Spleen (tissue), 11 donors: Measurements from ENCODE around the gene NT5C. TPM values are rescaled to one million over a fixed set of nuclear protein-coding genes. Genes with fewer than 3 reads are reported as not detected.

Experiments used
- DNase-seq: peaks from one replicate; pipeline ENCODE4 v3.0.0-alpha.2; 2020
- H3K27ac ChIP-seq, 8 donors: fragments of 200-600 bp; sonication (generic) in 7 of 8; 1 replicate in 4 of 8; 2 replicates in 4 of 8; pipeline versions ENCODE4 v1.5.0 to v1.8.0; 2016 to 2021; ENCODE audit warnings: inconsistent platforms in 4 of 8, mild to moderate bottlenecking in 4 of 8, moderate library complexity in 1 of 8
- H3K27me3 ChIP-seq, 7 donors: fragments of 200-600 bp; sonication (generic) in 6 of 7; replicated peaks in 1 of 7; 1 replicate in 4 of 7; 2 replicates in 3 of 7; pipeline versions ENCODE4 v1.5.0 to v1.8.0; 2016 to 2021; ENCODE audit warnings: inconsistent platforms in 3 of 7, mild to moderate bottlenecking in 1 of 7
- H3K36me3 ChIP-seq, 6 donors: fragments of 200-600 bp; sonication (generic) in 5 of 6; 1 replicate in 4 of 6; 2 replicates in 2 of 6; pipeline versions ENCODE4 v1.5.0 to v1.8.0; 2016 to 2021; ENCODE audit warnings: inconsistent platforms in 2 of 6
- H3K4me1 ChIP-seq, 6 donors: fragments of 200-600 bp; sonication (generic) in 5 of 6; 1 replicate in 3 of 6; 2 replicates in 3 of 6; pipeline versions ENCODE4 v1.5.0 to v1.8.0; 2016 to 2021; ENCODE audit warnings: inconsistent platforms in 3 of 6
- H3K4me3 ChIP-seq, 8 donors: fragments of 200-600 bp; sonication (generic) in 7 of 8; 1 replicate in 4 of 8; 2 replicates in 4 of 8; pipeline versions ENCODE4 v1.5.0 to v1.8.0; 2016 to 2021; ENCODE audit warnings: inconsistent platforms in 4 of 8, mild to moderate bottlenecking in 4 of 8, moderate library complexity in 2 of 8
- H3K9me3 ChIP-seq, 8 donors: fragments of 200-600 bp; sonication (generic) in 7 of 8; 1 replicate in 4 of 8; 2 replicates in 4 of 8; pipeline versions ENCODE4 v1.5.0 to v1.8.0; 2016 to 2021; ENCODE audit warnings: inconsistent platforms in 4 of 8
- POLR2A ChIP-seq, 3 donors: fragments of 450-650 bp; IDR thresholded peaks; one replicate each; pipeline ENCODE4 v1.5.1; 2017; ENCODE audit warnings: antibody characterized with exemption in 3 of 3, mild to moderate bottlenecking in 1 of 3
- POLR2AphosphoS5 ChIP-seq, 3 donors: sonication (generic); formaldehyde crosslinking; IDR thresholded peaks; one replicate each; pipeline ENCODE4 v1.5.1; 2017; ENCODE audit warnings: antibody characterized with exemption in 3 of 3
- WGBS, 5 donors: extraction: QIAGEN DNeasy Blood & Tissue Kit in 3 of 5; methylation state at CpG; one replicate each; pipeline versions ENCODE4 v1.1.5 to v1.1.7; 2013 to 2018; 5-methylcytosine and 5-hydroxymethylcytosine counted together
- intact Hi-C: fragments of 100-400 bp; cut with DNase I; formaldehyde crosslinking; loops from one replicate; pipeline ENCODE4 v1.15.0; 2023; ENCODE audit warnings: low total_unique reads
- polyA plus RNA-seq, 3 donors: library from polyadenylated mRNA; stranded (reverse); fragments of 200-250 nt; gene quantifications; one replicate each; pipeline ENCODE4 v1.2.1, GENCODE V29; 2013
- total RNA-seq, 7 donors: library from RNA; depleted of rRNA in 3 of 7; stranded (reverse); fragments of >200 nt in 3 of 7; fragmentation: NEBNext Ultra II Directional in 4 of 7; extraction: Animal tissue kit (Norgen Biotek cat#: 25700) in 4 of 7; gene quantifications; one replicate each; pipeline versions ENCODE4 v1.1.0 to v1.2.1, GENCODE V29; 2016 to 2021
- TF ChIP-seq, protein P1 (sequence below), 11 experiments: fragments of 200-600 bp in 7 of 11; fragments of 450-650 bp in 4 of 11; sonication (generic) in 4 of 11; IDR thresholded peaks in 8 of 11; conservative IDR thresholded peaks in 3 of 11; 1 replicate in 7 of 11; 2 replicates in 4 of 11; pipeline versions ENCODE4 v1.4.0 to v1.8.0; 2016 to 2021; ENCODE audit warnings: antibody characterized with exemption in 11 of 11, inconsistent platforms in 4 of 11, mild to moderate bottlenecking in 1 of 11
- donor health status: healthy with polysubstance abuse.
- donor health status: DM: no; HTN: no; CAD: no; lungs with moderate emphysema.
- donor health status: DM: no; HTN: no; CAD: no.
- donor health status: Bipolar disorder and iron deficiency.
- donor health status: healthy.
- donor health status: DM: no; HTN: no; CAD: no.
- donor health status: DM: yes; HTN: yes; CAD: no.

NT5C gene
- total and polyA plus RNA-seq, 10 donors: 48.2 to 145 (median 65.8) TPM

DNA sequence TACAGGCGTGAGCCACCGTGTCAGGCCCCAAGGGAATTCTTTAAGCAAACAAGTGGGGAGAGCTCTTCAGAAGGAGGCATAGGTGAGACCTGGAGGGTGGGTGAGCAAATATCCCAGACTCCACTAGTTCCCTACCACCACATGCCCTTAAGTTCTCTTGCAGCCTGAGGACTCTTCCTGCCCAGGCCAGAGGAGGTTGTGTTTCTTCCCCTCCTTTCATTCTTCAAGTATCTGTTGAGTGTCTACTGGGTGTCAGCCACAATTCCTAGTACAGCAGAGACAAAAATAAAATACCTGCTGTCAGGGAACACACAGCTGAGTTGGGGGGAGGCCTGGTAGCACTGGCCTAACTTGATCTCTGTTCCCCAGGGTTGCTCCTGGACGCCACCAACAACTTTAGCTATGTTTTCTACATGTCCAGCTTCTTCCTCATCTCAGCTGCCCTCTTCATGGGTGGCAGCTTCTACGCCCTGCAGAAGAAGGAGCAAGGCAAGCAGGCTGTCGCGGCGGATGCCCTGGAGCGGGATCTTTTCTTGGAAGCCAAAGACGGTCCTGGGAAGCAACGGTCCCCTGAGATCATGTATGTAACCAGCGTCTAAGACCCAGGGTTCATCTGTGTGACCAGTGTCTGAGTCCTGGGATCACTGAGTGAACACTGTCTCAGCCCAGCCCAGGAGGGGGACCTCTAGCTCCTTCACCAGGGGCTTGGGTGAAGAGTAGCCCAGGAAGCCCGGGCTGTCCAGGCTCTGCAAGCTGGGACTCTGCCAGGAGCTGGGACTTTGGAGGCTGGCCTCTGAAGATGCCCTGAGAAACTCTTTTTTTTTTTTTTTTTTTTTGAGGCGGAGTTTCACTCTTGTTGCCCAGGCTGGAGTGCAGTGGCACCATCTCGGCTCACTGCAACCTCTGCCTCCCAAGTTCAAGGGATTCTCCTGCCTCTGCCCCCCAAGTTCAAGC is 27.7 kb downstream of the NT5C start:
- H3K27me3 ChIP-seq: no peaks in the 10 kb centered on the region
- 89 to 97% (median 93%) methylated on average over 13 to 14 of the region's 14 CpGs for WGBS, 5 donors
- no peak overlapping the region for H3K27ac ChIP-seq
- H3K36me3 ChIP-seq: peaks cover 0 to 47% (median 10%) of the 10 kb centered on the region in 6 donors
- intact Hi-C loops: no loop called here
- no peak for DNase-seq
- H3K4me1 ChIP-seq: peaks cover 3 to 28% (median 9%) of the 10 kb centered on the region in 6 donors
- TF ChIP-seq, protein P1, sequence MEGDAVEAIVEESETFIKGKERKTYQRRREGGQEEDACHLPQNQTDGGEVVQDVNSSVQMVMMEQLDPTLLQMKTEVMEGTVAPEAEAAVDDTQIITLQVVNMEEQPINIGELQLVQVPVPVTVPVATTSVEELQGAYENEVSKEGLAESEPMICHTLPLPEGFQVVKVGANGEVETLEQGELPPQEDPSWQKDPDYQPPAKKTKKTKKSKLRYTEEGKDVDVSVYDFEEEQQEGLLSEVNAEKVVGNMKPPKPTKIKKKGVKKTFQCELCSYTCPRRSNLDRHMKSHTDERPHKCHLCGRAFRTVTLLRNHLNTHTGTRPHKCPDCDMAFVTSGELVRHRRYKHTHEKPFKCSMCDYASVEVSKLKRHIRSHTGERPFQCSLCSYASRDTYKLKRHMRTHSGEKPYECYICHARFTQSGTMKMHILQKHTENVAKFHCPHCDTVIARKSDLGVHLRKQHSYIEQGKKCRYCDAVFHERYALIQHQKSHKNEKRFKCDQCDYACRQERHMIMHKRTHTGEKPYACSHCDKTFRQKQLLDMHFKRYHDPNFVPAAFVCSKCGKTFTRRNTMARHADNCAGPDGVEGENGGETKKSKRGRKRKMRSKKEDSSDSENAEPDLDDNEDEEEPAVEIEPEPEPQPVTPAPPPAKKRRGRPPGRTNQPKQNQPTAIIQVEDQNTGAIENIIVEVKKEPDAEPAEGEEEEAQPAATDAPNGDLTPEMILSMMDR (IDR thresholded peaks at IDR 0.05 in 8 of 11, conservative IDR thresholded peaks at IDR 0.05 in 3 of 11): no peak
- TF ChIP-seq POLR2AphosphoS5 (IDR thresholded peaks at IDR 0.05): no peak
- TF ChIP-seq POLR2A (IDR thresholded peaks at IDR 0.05): no peak
- H3K4me3 ChIP-seq: no peak overlapping the region
- H3K9me3 ChIP-seq: no peaks in the 10 kb centered on the region

GRCh38 chr17:75102385-75102821 is 29.1 kb downstream of the NT5C start:
- TF ChIP-seq POLR2AphosphoS5 (IDR thresholded peaks at IDR 0.05) (peak in 1 of 3 donors; percentile 27), POLR2A (IDR thresholded peaks at IDR 0.05) (no peak)
- no peaks in the 10 kb centered on the region for H3K27me3 ChIP-seq
- peak overlapping the region in 1 of 8 donors; percentile 18 for H3K27ac ChIP-seq
- no peaks in the 10 kb centered on the region for H3K9me3 ChIP-seq
- intact Hi-C loops: no loop called here
- no peak overlapping the region for H3K4me3 ChIP-seq
- WGBS, 5 donors: 36 to 55% (median 43%) methylated on average over 12 of the region's 12 CpGs
- peaks cover 0 to 24% (median 6%) of the 10 kb centered on the region in 6 donors for H3K4me1 ChIP-seq
- peaks cover 0 to 62% (median 12%) of the 10 kb centered on the region in 6 donors for H3K36me3 ChIP-seq
- no peak for DNase-seq

- no peaks in the 10 kb centered on the region for H3K27me3 ChIP-seq
- 95 to 99% (median 97%) methylated on average over 23 to 31 of the region's 31 CpGs for WGBS, 5 donors
- intact Hi-C loops: no loop called here
- no peak overlapping the region for H3K27ac ChIP-seq
- peaks cover 0 to 41% (median 18%) of the 10 kb centered on the region in 6 donors for H3K4me1 ChIP-seq
- H3K4me3 ChIP-seq: no peak overlapping the region
- no peak for DNase-seq
- H3K9me3 ChIP-seq: no peaks in the 10 kb centered on the region
- peaks cover 0 to 57% (median 12%) of the 10 kb centered on the region in 6 donors for H3K36me3 ChIP-seq
- TF ChIP-seq, protein P1 (IDR thresholded peaks at IDR 0.05 in 8 of 11, conservative IDR thresholded peaks at IDR 0.05 in 3 of 11): no peak
- peak in 1 of 3 donors; percentile 17 for TF ChIP-seq POLR2AphosphoS5 (IDR thresholded peaks at IDR 0.05)
Measured at GRCh38 chr17:75099881-75100595, 31.5 kb downstream of the NT5C start.

- no peaks in the 10 kb centered on the region for H3K27me3 ChIP-seq
- intact Hi-C loops: no loop called here
- H3K4me3 ChIP-seq: no peak overlapping the region
- peaks cover 0 to 55% (median 12%) of the 10 kb centered on the region in 6 donors for H3K36me3 ChIP-seq
- H3K27ac ChIP-seq: no peak overlapping the region
- WGBS, 5 donors: 81 to 92% (median 88%) methylated on average over 7 of the region's 7 CpGs
- no peaks in the 10 kb centered on the region for H3K9me3 ChIP-seq
- H3K4me1 ChIP-seq: peaks cover 0 to 49% (median 21%) of the 10 kb centered on the region in 6 donors
- DNase-seq: no peak
- TF ChIP-seq POLR2A (IDR thresholded peaks at IDR 0.05): no peak
- TF ChIP-seq POLR2AphosphoS5 (IDR thresholded peaks at IDR 0.05): no peak
- TF ChIP-seq, protein P1 (IDR thresholded peaks at IDR 0.05 in 8 of 11, conservative IDR thresholded peaks at IDR 0.05 in 3 of 11): no peak
Measured at GRCh38 chr17:75098861-75099260, 32.7 kb downstream of the NT5C start.
